ENCODE results near the gene SYT2. TPM values are rescaled to one million over a fixed set of nuclear protein-coding genes. Genes with fewer than 3 reads are reported as not detected.

The SYT2 gene
- total and polyA plus RNA-seq, 2 donors (not counting 1 experiment from before 2014, with no cell fraction given), result 0.03 TPM; not detected in 1

- H3K36me3 ChIP-seq (ENCODE audit: control insufficient read depth, insufficient read depth, low read length), result no peaks in the 10 kb centered on the region
- no peak overlapping the region for H2AFZ ChIP-seq (ENCODE audit: low read length)
- DNase-seq (ENCODE audit: low read depth in 2 of 2), result no peak
- H3K4me1 ChIP-seq (ENCODE audit: control insufficient read depth, extremely low read depth, insufficient read depth, low read length), result no peaks in the 10 kb centered on the region
- H3K9ac ChIP-seq (ENCODE audit: insufficient read depth, low read length), result no peak overlapping the region
- no peak for TF ChIP-seq CTCF (conservative IDR thresholded peaks at IDR 0.05 in 1 of 2, IDR thresholded peaks at IDR 0.05 in 1 of 2; ENCODE audit: low read depth in 1 of 2, low read length in 2 of 2)
- no peak for TF ChIP-seq EZH2 (IDR thresholded peaks at IDR 0.05; ENCODE audit: low read length, missing control alignments)
- H3K27ac ChIP-seq (ENCODE audit: insufficient read depth, low read length), result no peak overlapping the region
- no peak overlapping the region for H3K4me2 ChIP-seq (ENCODE audit: extremely low read depth, insufficient read depth, low read length)
- no peak overlapping the region for H3K4me3 ChIP-seq (replicated peaks in 1 of 4; ENCODE audit: control extremely low read depth in 1 of 4, insufficient read depth in 1 of 4, low read depth in 3 of 4, low read length in 4 of 4)
- H3K79me2 ChIP-seq (ENCODE audit: control insufficient read depth, insufficient read depth, low read length), result no peaks in the 10 kb centered on the region
- H4K20me1 ChIP-seq (ENCODE audit: control insufficient read depth, extremely low read depth, insufficient read depth, low read length), result no peaks in the 10 kb centered on the region
- H3K9me3 ChIP-seq (ENCODE audit: control insufficient read depth, insufficient read depth, low read depth, low read length), result no peaks in the 10 kb centered on the region
- peaks cover 30% of the 10 kb centered on the region for H3K27me3 ChIP-seq (ENCODE audit: control insufficient read depth, insufficient read depth, low read length)
Observed at GRCh38 chr1:202659541-202659940, 50.7 kb downstream of the SYT2 start.

DNA sequence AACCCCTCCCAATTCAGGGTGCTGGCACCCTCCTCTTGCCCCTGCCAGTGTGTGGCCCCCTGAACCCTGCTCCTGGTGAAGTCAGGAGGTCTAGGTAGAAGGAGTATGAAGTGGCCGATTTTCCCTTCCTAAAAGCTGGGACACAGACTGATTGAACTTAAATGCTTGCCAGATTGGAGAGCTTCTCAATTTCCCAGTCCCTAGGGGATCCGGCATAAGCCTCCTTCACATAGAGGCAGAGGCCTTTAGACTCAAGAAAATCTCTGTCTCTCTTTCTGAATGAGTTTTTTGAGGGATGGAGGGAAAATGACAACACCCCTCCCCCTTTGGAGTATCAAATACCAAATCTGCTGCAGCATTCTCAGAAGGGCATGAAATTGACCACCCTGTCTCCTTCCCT lies 51.5 kb downstream of the SYT2 start:
- TF ChIP-seq CTCF (conservative IDR thresholded peaks at IDR 0.05 in 1 of 2, IDR thresholded peaks at IDR 0.05 in 1 of 2; ENCODE audit: low read depth in 1 of 2, low read length in 2 of 2), result no peak
- TF ChIP-seq EZH2 (IDR thresholded peaks at IDR 0.05; ENCODE audit: low read length, missing control alignments), result no peak
- Histone ChIP-seq H3K4me2 (ENCODE audit: extremely low read depth, insufficient read depth, low read length) (no peak overlapping the region), H3K27me3 (ENCODE audit: control insufficient read depth, insufficient read depth, low read length) (peaks cover 31% of the 10 kb centered on the region), H3K4me1 (ENCODE audit: control insufficient read depth, extremely low read depth, insufficient read depth, low read length) (no peaks in the 10 kb centered on the region), H3K27ac (ENCODE audit: insufficient read depth, low read length) (no peak overlapping the region), H3K36me3 (ENCODE audit: control insufficient read depth, insufficient read depth, low read length) (no peaks in the 10 kb centered on the region), H3K4me3 (replicated peaks in 1 of 4; ENCODE audit: control extremely low read depth in 1 of 4, insufficient read depth in 1 of 4, low read depth in 3 of 4, low read length in 4 of 4) (no peak overlapping the region), H3K9ac (ENCODE audit: insufficient read depth, low read length) (no peak overlapping the region), H2AFZ (ENCODE audit: low read length) (no peak overlapping the region), H4K20me1 (ENCODE audit: control insufficient read depth, extremely low read depth, insufficient read depth, low read length) (no peaks in the 10 kb centered on the region), H3K9me3 (ENCODE audit: control insufficient read depth, insufficient read depth, low read depth, low read length) (no peaks in the 10 kb centered on the region), H3K79me2 (ENCODE audit: control insufficient read depth, insufficient read depth, low read length) (no peaks in the 10 kb centered on the region)
- no peak for DNase-seq (ENCODE audit: low read depth in 2 of 2)

GRCh38 chr1:202658251-202658759 lies 51.9 kb downstream of the SYT2 start:
- Histone ChIP-seq H3K9ac (ENCODE audit: insufficient read depth, low read length) (no peak overlapping the region), H3K27me3 (ENCODE audit: control insufficient read depth, insufficient read depth, low read length) (peaks cover 36% of the 10 kb centered on the region), H3K4me1 (ENCODE audit: control insufficient read depth, extremely low read depth, insufficient read depth, low read length) (no peaks in the 10 kb centered on the region), H3K4me3 (replicated peaks in 1 of 4; ENCODE audit: control extremely low read depth in 1 of 4, insufficient read depth in 1 of 4, low read depth in 3 of 4, low read length in 4 of 4) (no peak overlapping the region), H3K79me2 (ENCODE audit: control insufficient read depth, insufficient read depth, low read length) (no peaks in the 10 kb centered on the region), H2AFZ (ENCODE audit: low read length) (no peak overlapping the region), H3K36me3 (ENCODE audit: control insufficient read depth, insufficient read depth, low read length) (no peaks in the 10 kb centered on the region), H3K27ac (ENCODE audit: insufficient read depth, low read length) (no peak overlapping the region), H3K9me3 (ENCODE audit: control insufficient read depth, insufficient read depth, low read depth, low read length) (no peaks in the 10 kb centered on the region), H4K20me1 (ENCODE audit: control insufficient read depth, extremely low read depth, insufficient read depth, low read length) (no peaks in the 10 kb centered on the region), H3K4me2 (ENCODE audit: extremely low read depth, insufficient read depth, low read length) (no peak overlapping the region)
- TF ChIP-seq EZH2 (IDR thresholded peaks at IDR 0.05; ENCODE audit: low read length, missing control alignments) (no peak), CTCF (conservative IDR thresholded peaks at IDR 0.05 in 1 of 2, IDR thresholded peaks at IDR 0.05 in 1 of 2; ENCODE audit: low read depth in 1 of 2, low read length in 2 of 2) (no peak)
- no peak for DNase-seq (ENCODE audit: low read depth in 2 of 2)
